GM20000 (cell line): ENCODE measurements around the gene CARD14.

Experiments used
- DNase-seq: peaks from one replicate; pipeline ENCODE4 v3.0.0; 2012; ENCODE audit warnings: low spot score
- CTCF ChIP-seq: IDR thresholded peaks from 2 replicates; pipeline ENCODE4 v1.5.1; 2012; ENCODE audit warnings: mild to moderate bottlenecking, control low read depth; ENCODE audit errors: extremely low read depth, missing control alignments

Gene CARD14

GRCh38 chr17:80177986-80178595 is 8.3 kb downstream of the CARD14 start:
- no peak for TF ChIP-seq CTCF
- no peak for DNase-seq

- no peak for DNase-seq
- no peak for TF ChIP-seq CTCF
Measured at GRCh38 chr17:80180192-80180591, 10.4 kb downstream of the CARD14 start.

- DNase-seq, result no peak
- TF ChIP-seq CTCF, result no peak
Measured at GRCh38 chr17:80181431-80181830, 11.6 kb downstream of the CARD14 start.

- no peak for TF ChIP-seq CTCF
- DNase-seq, result no peak
Measured at GRCh38 chr17:80182118-80182844, 12.5 kb downstream of the CARD14 start.

- no peak for DNase-seq
- TF ChIP-seq CTCF, result no peak
Measured at GRCh38 chr17:80182845-80183223, 13.0 kb downstream of the CARD14 start.

- no peak for DNase-seq
- no peak for TF ChIP-seq CTCF
Measured at GRCh38 chr17:80183581-80184422, 14.0 kb downstream of the CARD14 start.

GRCh38 chr17:80184423-80184714 is 14.5 kb downstream of the CARD14 start:
- DNase-seq, result no peak
- TF ChIP-seq CTCF, result no peak
